Measurements from ENCODE around the gene SIRT5.

SIRT5 gene

GRCh38 chr6:13630499-13630898, 56.1 kb downstream of the SIRT5 start:
- Mint-ChIP-seq H3K4me3 (no peak overlapping the region), H3K27me3 (no peaks in the 10 kb centered on the region), H3K36me3 (peaks cover 27% of the 10 kb centered on the region), H3K9me3 (no peaks in the 10 kb centered on the region), H3K4me1 (peaks cover 56% of the 10 kb centered on the region), H3K27ac (peak overlapping the region; percentile 81)

GRCh38 chr6:13633343-13633742, 58.9 kb downstream of the SIRT5 start:
- Mint-ChIP-seq H3K36me3 (peaks cover 29% of the 10 kb centered on the region), H3K27me3 (no peaks in the 10 kb centered on the region), H3K4me3 (no peak overlapping the region), H3K27ac (no peak overlapping the region), H3K4me1 (peaks cover 71% of the 10 kb centered on the region), H3K9me3 (no peaks in the 10 kb centered on the region)

GRCh38 chr6:13635948-13636658, 61.7 kb downstream of the SIRT5 start:
- peaks cover 34% of the 10 kb centered on the region for H3K36me3 Mint-ChIP-seq
- H3K27ac Mint-ChIP-seq = peak overlapping the region; percentile 93

GRCh38 chr6:13638014-13638413, 63.6 kb downstream of the SIRT5 start:
- Mint-ChIP-seq H3K9me3 (no peaks in the 10 kb centered on the region), H3K36me3 (peaks cover 31% of the 10 kb centered on the region), H3K27ac (peak overlapping the region; percentile 66)

More at GRCh38 chr6:13635948-13636658, 61.7 kb downstream of the SIRT5 start:
- no peaks in the 10 kb centered on the region for H3K27me3 Mint-ChIP-seq
- H3K9me3 Mint-ChIP-seq = no peaks in the 10 kb centered on the region
- H3K4me3 Mint-ChIP-seq = peak overlapping the region; percentile 28
- peaks cover 69% of the 10 kb centered on the region for H3K4me1 Mint-ChIP-seq

GRCh38 chr6:13638626-13639025, 64.2 kb downstream of the SIRT5 start:
- no peak overlapping the region for H3K4me3 Mint-ChIP-seq
- peaks cover 72% of the 10 kb centered on the region for H3K4me1 Mint-ChIP-seq
- no peaks in the 10 kb centered on the region for H3K9me3 Mint-ChIP-seq
- peaks cover 35% of the 10 kb centered on the region for H3K36me3 Mint-ChIP-seq
- peak overlapping the region; percentile 66 for H3K27ac Mint-ChIP-seq
- no peaks in the 10 kb centered on the region for H3K27me3 Mint-ChIP-seq

More at GRCh38 chr6:13638014-13638413, 63.6 kb downstream of the SIRT5 start:
- Mint-ChIP-seq H3K27me3 (no peaks in the 10 kb centered on the region), H3K4me1 (peaks cover 68% of the 10 kb centered on the region), H3K4me3 (no peak overlapping the region)

GRCh38 chr6:13641315-13641714, 66.9 kb downstream of the SIRT5 start:
- no peaks in the 10 kb centered on the region for H3K9me3 Mint-ChIP-seq
- peaks cover 55% of the 10 kb centered on the region for H3K4me1 Mint-ChIP-seq
- H3K27ac Mint-ChIP-seq = peak overlapping the region; percentile 83
- H3K4me3 Mint-ChIP-seq = peak overlapping the region; percentile 30
- no peaks in the 10 kb centered on the region for H3K27me3 Mint-ChIP-seq
- peaks cover 30% of the 10 kb centered on the region for H3K36me3 Mint-ChIP-seq

GRCh38 chr6:13643125-13643524, 68.7 kb downstream of the SIRT5 start:
- Mint-ChIP-seq H3K27me3 (no peaks in the 10 kb centered on the region), H3K9me3 (no peaks in the 10 kb centered on the region), H3K27ac (peak overlapping the region; percentile 93), H3K4me3 (no peak overlapping the region), H3K4me1 (peaks cover 37% of the 10 kb centered on the region), H3K36me3 (peaks cover 27% of the 10 kb centered on the region)

- H3K4me1 Mint-ChIP-seq = peaks cover 19% of the 10 kb centered on the region
- peaks cover 21% of the 10 kb centered on the region for H3K36me3 Mint-ChIP-seq
- H3K4me3 Mint-ChIP-seq = no peak overlapping the region
These were observed 74.4 kb downstream of the SIRT5 start for GRCh38 chr6:13648850-13649249.

GRCh38 chr6:13649393-13649792, 75.0 kb downstream of the SIRT5 start:
- peaks cover 19% of the 10 kb centered on the region for H3K4me1 Mint-ChIP-seq
- no peak overlapping the region for H3K4me3 Mint-ChIP-seq
- no peaks in the 10 kb centered on the region for H3K9me3 Mint-ChIP-seq
- H3K27me3 Mint-ChIP-seq = no peaks in the 10 kb centered on the region
- H3K27ac Mint-ChIP-seq = peak overlapping the region; percentile 60
- H3K36me3 Mint-ChIP-seq = peaks cover 20% of the 10 kb centered on the region

More at GRCh38 chr6:13648850-13649249, 74.4 kb downstream of the SIRT5 start:
- peak overlapping the region; percentile 60 for H3K27ac Mint-ChIP-seq
- H3K9me3 Mint-ChIP-seq = no peaks in the 10 kb centered on the region
- no peaks in the 10 kb centered on the region for H3K27me3 Mint-ChIP-seq

- Mint-ChIP-seq H3K27me3 (no peaks in the 10 kb centered on the region), H3K36me3 (peaks cover 21% of the 10 kb centered on the region), H3K4me3 (no peak overlapping the region), H3K27ac (no peak overlapping the region), H3K9me3 (no peaks in the 10 kb centered on the region), H3K4me1 (peaks cover 43% of the 10 kb centered on the region)
These were observed 78.9 kb downstream of the SIRT5 start for GRCh38 chr6:13653296-13653695.

GRCh38 chr6:13654496-13654895, 80.1 kb downstream of the SIRT5 start:
- peak overlapping the region; percentile 55 for H3K27ac Mint-ChIP-seq
- no peaks in the 10 kb centered on the region for H3K9me3 Mint-ChIP-seq
- no peak overlapping the region for H3K4me3 Mint-ChIP-seq
- H3K36me3 Mint-ChIP-seq = peaks cover 18% of the 10 kb centered on the region
- no peaks in the 10 kb centered on the region for H3K27me3 Mint-ChIP-seq
- peaks cover 48% of the 10 kb centered on the region for H3K4me1 Mint-ChIP-seq

- H3K27me3 Mint-ChIP-seq = no peaks in the 10 kb centered on the region
- H3K4me1 Mint-ChIP-seq = peaks cover 54% of the 10 kb centered on the region
- peaks cover 14% of the 10 kb centered on the region for H3K36me3 Mint-ChIP-seq
- H3K27ac Mint-ChIP-seq = no peak overlapping the region
- no peaks in the 10 kb centered on the region for H3K9me3 Mint-ChIP-seq
- no peak overlapping the region for H3K4me3 Mint-ChIP-seq
These were observed 81.3 kb downstream of the SIRT5 start for GRCh38 chr6:13655700-13656099.

- Mint-ChIP-seq H3K4me3 (peak overlapping the region; percentile 23), H3K27ac (no peak overlapping the region)
These were observed 85.9 kb downstream of the SIRT5 start for GRCh38 chr6:13660273-13660672.

GRCh38 chr6:13660893-13661292, 86.5 kb downstream of the SIRT5 start:
- H3K27ac Mint-ChIP-seq = peak overlapping the region; percentile 3
- peaks cover 90% of the 10 kb centered on the region for H3K4me1 Mint-ChIP-seq
- peaks cover 4% of the 10 kb centered on the region for H3K36me3 Mint-ChIP-seq
- H3K9me3 Mint-ChIP-seq = no peaks in the 10 kb centered on the region
- H3K4me3 Mint-ChIP-seq = no peak overlapping the region
- H3K27me3 Mint-ChIP-seq = no peaks in the 10 kb centered on the region

More at GRCh38 chr6:13660273-13660672, 85.9 kb downstream of the SIRT5 start:
- peaks cover 87% of the 10 kb centered on the region for H3K4me1 Mint-ChIP-seq
- no peaks in the 10 kb centered on the region for H3K9me3 Mint-ChIP-seq
- peaks cover 7% of the 10 kb centered on the region for H3K36me3 Mint-ChIP-seq
- no peaks in the 10 kb centered on the region for H3K27me3 Mint-ChIP-seq

GRCh38 chr6:13661647-13662046, 87.2 kb downstream of the SIRT5 start:
- H3K36me3 Mint-ChIP-seq = peaks cover 2% of the 10 kb centered on the region
- no peak overlapping the region for H3K4me3 Mint-ChIP-seq
- no peaks in the 10 kb centered on the region for H3K9me3 Mint-ChIP-seq
- peaks cover 92% of the 10 kb centered on the region for H3K4me1 Mint-ChIP-seq
- H3K27ac Mint-ChIP-seq = peak overlapping the region; percentile 32
- no peaks in the 10 kb centered on the region for H3K27me3 Mint-ChIP-seq

GRCh38 chr6:13662651-13663334, 88.4 kb downstream of the SIRT5 start:
- Mint-ChIP-seq H3K9me3 (no peaks in the 10 kb centered on the region), H3K27me3 (no peaks in the 10 kb centered on the region), H3K27ac (peak overlapping the region; percentile 83), H3K4me1 (peaks cover 95% of the 10 kb centered on the region), H3K4me3 (peak overlapping the region; percentile 53), H3K36me3 (peaks cover 1% of the 10 kb centered on the region)
